Aorta (tissue), 5 donors: Measurements from ENCODE around the gene SPRR5. TPM values are rescaled to one million over a fixed set of nuclear protein-coding genes. Genes with fewer than 3 reads are reported as not detected.

Experiments
- ATAC-seq: fragments of 200-7000 bp; cut with Tn5 transposase; one replicate; pipeline ENCODE4 v1.9.1; 2022; ENCODE audit warnings: moderate library complexity; ENCODE audit not compliant: low FRiP score
- DNase-seq, 2 donors: peaks; one replicate each; pipeline ENCODE4 v3.0.0-alpha.2; 2020
- H3K27ac ChIP-seq, 2 donors: one replicate each; pipeline ENCODE4 v1.5.1; 2013; ENCODE audit warnings: low read length in 2 of 2, mild to moderate bottlenecking in 2 of 2, moderate library complexity in 2 of 2, control low read depth in 1 of 2, inconsistent platforms in 1 of 2, low read depth in 1 of 2
- H3K27me3 ChIP-seq, 2 donors: one replicate each; pipeline ENCODE4 v1.6.1; 2013; ENCODE audit warnings: control low read depth in 1 of 2, low read length in 1 of 2, mild to moderate bottlenecking in 1 of 2, moderate library complexity in 1 of 2; ENCODE audit not compliant: insufficient read depth in 2 of 2, control insufficient read depth in 1 of 2
- H3K36me3 ChIP-seq, 2 donors: one replicate each; pipeline ENCODE4 v1.6.1; 2013; ENCODE audit warnings: control low read depth in 1 of 2, low read length in 1 of 2, mild to moderate bottlenecking in 1 of 2; ENCODE audit not compliant: insufficient read depth in 2 of 2, control insufficient read depth in 1 of 2
- H3K4me1 ChIP-seq, 2 donors: one replicate each; pipeline ENCODE4 v1.6.1; 2013; ENCODE audit warnings: low read length in 2 of 2, control low read depth in 1 of 2, mild to moderate bottlenecking in 1 of 2, moderate library complexity in 1 of 2; ENCODE audit not compliant: insufficient read depth in 2 of 2, control insufficient read depth in 1 of 2
- H3K4me3 ChIP-seq, 2 donors: one replicate each; pipeline ENCODE4 v1.5.1; 2013; ENCODE audit warnings: low read length in 2 of 2, control low read depth in 1 of 2, mild to moderate bottlenecking in 1 of 2
- H3K9me3 ChIP-seq: one replicate; pipeline ENCODE4 v1.6.1; 2013; ENCODE audit warnings: mild to moderate bottlenecking, low read length; ENCODE audit not compliant: control insufficient read depth
- WGBS, 2 donors: extraction: QIAGEN DNeasy Blood & Tissue Kit; methylation state at CpG; one replicate each; pipeline ENCODE4 v1.1.7; 2013; 5-methylcytosine and 5-hydroxymethylcytosine counted together
- intact Hi-C, 2 donors: fragments of 100-400 bp; cut with DNase I; formaldehyde crosslinking; loops; one replicate each; pipeline versions ENCODE4 v1.14.2 to v1.15.0; 2022
- long read RNA-seq, 2 donors: library from polyadenylated mRNA; unstranded; transcript quantifications; one replicate each; pipeline ENCODE4 v2.0.0, GENCODE V29; 2020 to 2021
- polyA plus RNA-seq, 2 donors: library from polyadenylated mRNA; stranded (reverse); fragments of 200-250 nt; gene quantifications; one replicate each; pipeline ENCODE4 v1.2.3, GENCODE V29; 2013
- total RNA-seq, 2 donors: library from RNA; stranded (reverse); fragmentation: NEBNext Ultra II Directional; extraction: Animal tissue kit (Norgen Biotek cat#: 25700); gene quantifications; one replicate each; pipeline ENCODE4 v1.2.1, GENCODE V29; 2021
- donor health status: healthy with polysubstance abuse.
- donor health status: Bipolar disorder and iron deficiency.
- donor health status: DM: no; HTN: no; CAD: no.
- donor health status: DM: no; HTN: no; CAD: no.
- donor health status: DM: yes; HTN: yes; CAD: no.

Gene SPRR5
- not detected for total RNA-seq
- not detected for polyA plus RNA-seq
- long read RNA-seq, donor 1 = 0 reads
- long read RNA-seq, donor 2 = 0 reads

GRCh38 chr1:152946651-152947256 is at the start of gene SPRR5:
TSS of gene SPRR5 (plus strand) at chr1:152947206. CDS start at chr1:152948555, 1,349 bp downstream.
- no peaks in the 10 kb centered on the region for H3K36me3 ChIP-seq
- no peak within 1 kb of the TSS for H3K27ac ChIP-seq
- no peaks in the 10 kb centered on the region for H3K9me3 ChIP-seq
- intact Hi-C loops = no loop called here
- WGBS, 2 donors = 74 to 82% methylated on average over 4 of the region's 4 CpGs
- no peak for DNase-seq
- ATAC-seq = no peak
- no peaks in the 10 kb centered on the region for H3K27me3 ChIP-seq
- no peak within 1 kb of the TSS for H3K4me3 ChIP-seq
- H3K4me1 ChIP-seq = no peaks in the 10 kb centered on the region

- DNase-seq (no peak), ATAC-seq (no peak)
- H3K36me3 ChIP-seq = no peaks in the 10 kb centered on the region
- H3K4me3 ChIP-seq = no peak overlapping the region
- H3K27ac ChIP-seq = no peak overlapping the region
- H3K9me3 ChIP-seq = no peaks in the 10 kb centered on the region
- 79 to 83% methylated on average over 4 of the region's 4 CpGs for WGBS, 2 donors
- H3K27me3 ChIP-seq = no peaks in the 10 kb centered on the region
- intact Hi-C loops = no loop called here
- no peaks in the 10 kb centered on the region for H3K4me1 ChIP-seq
Observed at GRCh38 chr1:152899027-152899426, 48.0 kb upstream of the SPRR5 start.

- Histone ChIP-seq H3K27ac (no peak overlapping the region), H3K27me3 (no peaks in the 10 kb centered on the region), H3K36me3 (no peaks in the 10 kb centered on the region), H3K4me1 (no peaks in the 10 kb centered on the region), H3K4me3 (no peak overlapping the region), H3K9me3 (no peaks in the 10 kb centered on the region)
- no peak for ATAC-seq
- WGBS, 2 donors = 64 to 69% methylated on average over 2 of the region's 2 CpGs
- DNase-seq = no peak
- intact Hi-C loops = no loop called here
Observed at GRCh38 chr1:152899883-152900282, 47.1 kb upstream of the SPRR5 start.

GRCh38 chr1:152901631-152902030 is 45.4 kb upstream of the SPRR5 start:
- Histone ChIP-seq H3K36me3 (no peaks in the 10 kb centered on the region), H3K9me3 (no peaks in the 10 kb centered on the region), H3K4me3 (no peak overlapping the region), H3K27me3 (no peaks in the 10 kb centered on the region), H3K27ac (no peak overlapping the region), H3K4me1 (no peaks in the 10 kb centered on the region)
- no peak for DNase-seq
- 77 to 80% methylated on average over 5 of the region's 5 CpGs for WGBS, 2 donors
- ATAC-seq = no peak
- intact Hi-C loops = no loop called here

- intact Hi-C loops = no loop called here
- no peak for DNase-seq
Observed at GRCh38 chr1:152902636-152903035, 44.4 kb upstream of the SPRR5 start.

GRCh38 chr1:152904688-152905440 is 42.1 kb upstream of the SPRR5 start:
- intact Hi-C loops = no loop called here
- no peaks in the 10 kb centered on the region for H3K4me1 ChIP-seq
- no peak overlapping the region for H3K27ac ChIP-seq
- no peak for DNase-seq
- H3K36me3 ChIP-seq = no peaks in the 10 kb centered on the region
- no peaks in the 10 kb centered on the region for H3K27me3 ChIP-seq
- WGBS, 2 donors = 77 to 78% methylated on average over 7 of the region's 7 CpGs
- H3K4me3 ChIP-seq = no peak overlapping the region
- peaks cover 1% of the 10 kb centered on the region for H3K9me3 ChIP-seq
- no peak for ATAC-seq

More at GRCh38 chr1:152902636-152903035, 44.4 kb upstream of the SPRR5 start:
- WGBS, 2 donors = 66 to 70% methylated on average over 4 of the region's 4 CpGs
- H3K4me1 ChIP-seq = no peaks in the 10 kb centered on the region
- no peak overlapping the region for H3K27ac ChIP-seq
- H3K4me3 ChIP-seq = no peak overlapping the region
- no peak for ATAC-seq
- H3K9me3 ChIP-seq = no peaks in the 10 kb centered on the region
- no peaks in the 10 kb centered on the region for H3K27me3 ChIP-seq
- no peaks in the 10 kb centered on the region for H3K36me3 ChIP-seq

GRCh38 chr1:152906023-152906565 is 40.9 kb upstream of the SPRR5 start:
- no peak overlapping the region for H3K27ac ChIP-seq
- peaks cover 1% of the 10 kb centered on the region for H3K9me3 ChIP-seq
- no peak for ATAC-seq
- no peak for DNase-seq
- H3K27me3 ChIP-seq = no peaks in the 10 kb centered on the region
- H3K36me3 ChIP-seq = no peaks in the 10 kb centered on the region
- 39 to 46% methylated on average over 5 of the region's 5 CpGs for WGBS, 2 donors
- H3K4me1 ChIP-seq = no peaks in the 10 kb centered on the region
- intact Hi-C loops = no loop called here
- no peak overlapping the region for H3K4me3 ChIP-seq

- ATAC-seq (no peak), DNase-seq (no peak)
- Histone ChIP-seq H3K27me3 (no peaks in the 10 kb centered on the region), H3K36me3 (no peaks in the 10 kb centered on the region), H3K4me1 (no peaks in the 10 kb centered on the region), H3K27ac (no peak within 1 kb of the TSS), H3K9me3 (peaks cover 1% of the 10 kb centered on the region), H3K4me3 (no peak within 1 kb of the TSS)
- intact Hi-C loops = no loop called here
- WGBS, 2 donors = 62 to 63% methylated on average over 4 of the region's 4 CpGs
Observed at GRCh38 chr1:152907686-152908601, 39.1 kb upstream of the SPRR5 start, which contains the start of gene IVL. TSS of gene IVL (plus strand) at chr1:152908546. CDS start at chr1:152909798, 1,252 bp downstream.
